IMR-90 (cell line): Measurements from ENCODE around the gene RB1. TPM values are rescaled to one million over a fixed set of nuclear protein-coding genes. Genes with fewer than 3 reads are reported as not detected.

Experiments
- ATAC-seq: fragments of 200-7000 bp; cut with Tn5 transposase; 2 replicates; pipeline ENCODE4 v1.9.1; 2020; ENCODE audit warnings: low read depth, mild to moderate bottlenecking, moderate library complexity
- BruUV-seq: library from RNA; stranded (reverse); fragments of 400-500 nt; replicated peaks from 2 replicates; lab custom pipeline; 2021; lab: Mats Ljungman, UMichigan
- CTCF ChIA-PET: fragments of 300-600 bp; formaldehyde crosslinking; extraction: SDS; loops from one replicate; lab custom pipeline; 2021; ENCODE audit warnings: antibody characterized with exemption; lab: Yijun Ruan, JAX
- POLR2A ChIA-PET: fragments of 300-600 bp; sonication (Branson Sonifier 250); formaldehyde crosslinking; loops from one replicate; lab custom pipeline; 2022; ENCODE audit warnings: antibody characterized with exemption; ENCODE audit not compliant: unreplicated experiment; lab: Charles Lee
- DNase-seq: peaks from one replicate; pipeline ENCODE4 v3.0.0; 2013
- H2AFZ ChIP-seq: replicated peaks from 2 replicates; pipeline ENCODE3; 2013; ENCODE audit warnings: low read length, mild to moderate bottlenecking; ENCODE audit not compliant: poor library complexity
- H2AK5ac ChIP-seq: 2 replicates; pipeline ENCODE4 v1.6.1; 2013; ENCODE audit warnings: low read depth, low read length, inconsistent platforms
- H2AK9ac ChIP-seq: replicated peaks from 2 replicates; pipeline ENCODE3; 2013; ENCODE audit warnings: mild to moderate bottlenecking, low read depth, low read length, moderate library complexity; ENCODE audit not compliant: poor library complexity
- H2BK120ac ChIP-seq: 2 replicates; pipeline ENCODE4 v1.6.1; 2013; ENCODE audit warnings: low read depth, low read length, inconsistent platforms
- H2BK15ac ChIP-seq: 3 replicates; pipeline ENCODE4 v1.6.1; 2013; ENCODE audit warnings: low read depth, low read length, inconsistent platforms
- H2BK20ac ChIP-seq: 2 replicates; pipeline ENCODE4 v1.6.1; 2013; ENCODE audit warnings: low read depth, mild to moderate bottlenecking, inconsistent platforms, low read length, moderate library complexity
- H2BK5ac ChIP-seq: 2 replicates; pipeline ENCODE4 v1.6.1; 2013; ENCODE audit warnings: mild to moderate bottlenecking, low read depth, low read length, inconsistent platforms; ENCODE audit not compliant: poor library complexity, severe bottlenecking
- H3K14ac ChIP-seq: replicated peaks from 2 replicates; pipeline ENCODE4 v1.6.1; 2013; ENCODE audit warnings: low read depth, low read length, inconsistent platforms
- H3K18ac ChIP-seq: 2 replicates; pipeline ENCODE4 v1.6.1; 2013; ENCODE audit warnings: low read depth, low read length, control low read depth
- H3K23ac ChIP-seq: 2 replicates; pipeline ENCODE4 v1.6.1; 2013; ENCODE audit warnings: low read depth, low read length, inconsistent platforms
- H3K27ac ChIP-seq: 2 replicates; pipeline ENCODE4 v1.5.1; 2013; ENCODE audit warnings: mild to moderate bottlenecking, control low read depth, low read length; ENCODE audit not compliant: insufficient read depth
- H3K27me3 ChIP-seq: 2 replicates; pipeline ENCODE4 v1.6.1; 2013; ENCODE audit warnings: low read length; ENCODE audit not compliant: control insufficient read depth, insufficient read depth
- H3K36me3 ChIP-seq: 2 replicates; pipeline ENCODE4 v1.6.1; 2013; ENCODE audit warnings: low read length, mixed read lengths; ENCODE audit not compliant: control insufficient read depth, insufficient read depth
- H3K4ac ChIP-seq: 2 replicates; pipeline ENCODE4 v1.6.1; 2013; ENCODE audit warnings: low read depth, low read length, inconsistent platforms
- H3K4me1 ChIP-seq: 2 replicates; pipeline ENCODE4 v1.6.1; 2013; ENCODE audit warnings: low read length, mixed read lengths; ENCODE audit not compliant: control insufficient read depth, insufficient read depth
- H3K4me2 ChIP-seq: 2 replicates; pipeline ENCODE4 v1.6.1; 2013; ENCODE audit warnings: low read depth, mild to moderate bottlenecking, control low read depth, low read length, moderate library complexity
- H3K4me3 ChIP-seq: 2 replicates; pipeline ENCODE4 v1.5.1; 2013; ENCODE audit warnings: low read depth, mild to moderate bottlenecking, control low read depth, low read length, moderate library complexity; ENCODE audit not compliant: insufficient read depth
- H3K56ac ChIP-seq: 2 replicates; pipeline ENCODE4 v1.6.1; 2013; ENCODE audit warnings: low read length, inconsistent platforms; ENCODE audit not compliant: insufficient read depth; ENCODE audit errors: extremely low read depth
- H3K79me1 ChIP-seq, 2 experiments: 2 replicates each; pipeline ENCODE4 v1.6.1; 2013; ENCODE audit warnings: low read length in 2 of 2, inconsistent platforms in 1 of 2, low read depth in 1 of 2
- H3K9ac ChIP-seq: 2 replicates; pipeline ENCODE4 v1.6.1; 2013; ENCODE audit warnings: low read depth, low read length, control low read depth
- H3K9me1 ChIP-seq: 2 replicates; pipeline ENCODE4 v1.6.1; 2013; ENCODE audit warnings: low read length, inconsistent platforms; ENCODE audit not compliant: insufficient read depth
- H3K9me3 ChIP-seq: 2 replicates; pipeline ENCODE4 v1.6.1; 2013; ENCODE audit warnings: low read length; ENCODE audit not compliant: control insufficient read depth, insufficient read depth
- H4K20me1 ChIP-seq: 2 replicates; pipeline ENCODE4 v1.6.1; 2013; ENCODE audit warnings: low read length, inconsistent platforms; ENCODE audit not compliant: insufficient read depth
- H4K5ac ChIP-seq: 2 replicates; pipeline ENCODE4 v1.6.1; 2013; ENCODE audit warnings: mild to moderate bottlenecking, low read depth, low read length, control low read depth
- H4K8ac ChIP-seq, 2 experiments: 2 replicates each; pipeline ENCODE4 v1.6.1; 2013; ENCODE audit warnings: low read depth in 2 of 2, low read length in 2 of 2, control low read depth in 1 of 2, inconsistent platforms in 1 of 2
- H4K91ac ChIP-seq: 2 replicates; pipeline ENCODE4 v1.6.1; 2013; ENCODE audit warnings: low read depth, low read length, inconsistent platforms; ENCODE audit not compliant: insufficient read depth
- CEBPB ChIP-seq: IDR thresholded peaks from 2 replicates; pipeline ENCODE4 v1.6.1; 2012; ENCODE audit warnings: low read depth, low read length, improper control_type of control experiment
- ELK1 ChIP-seq: fragments of 150-350 bp; IDR thresholded peaks from 2 replicates; pipeline ENCODE4 v1.6.1; 2016; ENCODE audit warnings: low read depth, mild to moderate bottlenecking, low read length, moderate library complexity, borderline replicate concordance
- POLR2A ChIP-seq: IDR thresholded peaks from 2 replicates; pipeline ENCODE4 v1.6.1; 2012; ENCODE audit warnings: mild to moderate bottlenecking, low read depth, low read length
- RAD21 ChIP-seq: IDR thresholded peaks from 2 replicates; pipeline ENCODE4 v1.6.1; 2012; ENCODE audit warnings: low read length, improper control_type of control experiment
- RCOR1 ChIP-seq: IDR thresholded peaks from 2 replicates; pipeline ENCODE4 v1.6.1; 2012; ENCODE audit warnings: mild to moderate bottlenecking, low read length, improper control_type of control experiment; ENCODE audit not compliant: insufficient replicate concordance
- whole genome bisulfite sequencing, 2 experiments: methylation state at CpG; one replicate each; pipeline versions ENCODE4 v1.1.5 to v1.1.7; 2013; ENCODE audit warnings: missing lambda C conversion rate in 2 of 2; ENCODE audit not compliant: insufficient read length in 1 of 2; ENCODE audit errors: extremely low coverage in 2 of 2; 5-methylcytosine and 5-hydroxymethylcytosine counted together
- dilution Hi-C: fragments of 300-500 bp; cut with HindIII; formaldehyde crosslinking; loops from one replicate; pipeline ENCODE4 v1.14.3; 2018; ENCODE audit warnings: low sequenced_read_pairs; ENCODE audit not compliant: unreplicated experiment
- in situ Hi-C: fragments of 300-500 bp; cut with MboI; formaldehyde crosslinking; loops from 3 replicates; pipeline ENCODE4 v1.14.3; 2019; ENCODE audit warnings: low sequenced_read_pairs, inconsistent platforms, mixed read lengths
- intact Hi-C: fragments of 100-400 bp; cut with micrococcal nuclease; formaldehyde crosslinking; loops from 2 replicates; pipeline ENCODE4 v1.10.0; 2022
- polyA plus RNA-seq, 3 experiments: library from polyadenylated mRNA; depleted of rRNA; stranded (reverse); fragments of >200 nt; gene quantifications; 2 replicates each; pipeline ENCODE4 v1.2.3, GENCODE V29; 2012; ENCODE audit warnings: low replicate concordance in 1 of 3
- total RNA-seq: library from RNA; depleted of rRNA; stranded (reverse); fragments of >200 nt; gene quantifications from 2 replicates; pipeline ENCODE4 v1.2.3, GENCODE V29; 2012
- TF ChIP-seq, protein P1 (sequence below): fragments of 150-350 bp; IDR thresholded peaks from 2 replicates; pipeline ENCODE4 v1.6.1; 2017; ENCODE audit warnings: mild to moderate bottlenecking, antibody characterized with exemption, low read length, low read depth

Gene RB1
- total and polyA plus RNA-seq, 2 of the 4 experiments (the other 2 are of a cell fraction) = 11.4 to 15.4 TPM

DNA sequence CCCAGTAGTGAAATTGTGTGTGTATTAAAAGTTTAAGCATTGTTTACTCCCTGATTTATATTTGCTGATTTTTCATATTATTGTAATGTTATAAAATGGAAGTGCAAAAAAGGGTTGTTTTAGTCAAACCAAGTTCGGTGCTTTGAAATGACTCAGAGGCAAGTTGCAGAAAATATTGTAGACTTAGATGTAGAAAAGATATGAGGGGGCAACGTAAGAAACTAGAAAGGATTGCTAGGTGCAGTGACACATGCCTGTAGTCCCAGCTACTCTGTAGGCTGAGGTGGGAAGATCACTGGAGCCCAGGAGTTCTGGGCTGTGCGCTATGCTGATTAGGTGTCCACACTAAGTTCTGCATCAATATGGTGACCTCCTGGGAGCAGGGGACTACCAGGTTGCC lies 125.5 kb downstream of the RB1 start:
- peaks cover 3% of the 10 kb centered on the region for H3K36me3 ChIP-seq
- intact Hi-C loops (no loop called here), in situ Hi-C loops (no loop called here), dilution Hi-C loops (no loop called here)
- H2AK5ac ChIP-seq = no peak overlapping the region
- H3K4ac ChIP-seq = no peak overlapping the region
- peaks cover 3% of the 10 kb centered on the region; the same call in 1 of the 2 replicates for H3K9me3 ChIP-seq
- ChIA-PET POLR2A (no interaction called here), CTCF (no interaction called here)
- no peak overlapping the region for H3K56ac ChIP-seq
- no peaks in the 10 kb centered on the region for H4K20me1 ChIP-seq
- H2BK5ac ChIP-seq = no peak overlapping the region
- no peak overlapping the region for H4K8ac ChIP-seq
- no peaks in the 10 kb centered on the region for H3K27me3 ChIP-seq
- peaks cover 3% of the 10 kb centered on the region; the same call in 1 of the 2 replicates for H3K9me1 ChIP-seq
- no peak overlapping the region for H3K4me3 ChIP-seq
- no peak overlapping the region for H2AK9ac ChIP-seq
- H3K18ac ChIP-seq = no peak overlapping the region
- no peak overlapping the region for H2BK120ac ChIP-seq
- H3K27ac ChIP-seq = no peak overlapping the region
- no peak overlapping the region for H2BK20ac ChIP-seq
- H3K23ac ChIP-seq = no peak overlapping the region
- ATAC-seq = no peak
- no peak overlapping the region for H2AFZ ChIP-seq
- H3K79me1 ChIP-seq = peaks cover 4 to 9% of the 10 kb centered on the region in 2 experiments
- H3K9ac ChIP-seq = no peak overlapping the region
- H4K5ac ChIP-seq = no peak overlapping the region
- peaks cover 5% of the 10 kb centered on the region; the same call in 1 of the 2 replicates for H3K4me1 ChIP-seq
- TF ChIP-seq, protein P1, sequence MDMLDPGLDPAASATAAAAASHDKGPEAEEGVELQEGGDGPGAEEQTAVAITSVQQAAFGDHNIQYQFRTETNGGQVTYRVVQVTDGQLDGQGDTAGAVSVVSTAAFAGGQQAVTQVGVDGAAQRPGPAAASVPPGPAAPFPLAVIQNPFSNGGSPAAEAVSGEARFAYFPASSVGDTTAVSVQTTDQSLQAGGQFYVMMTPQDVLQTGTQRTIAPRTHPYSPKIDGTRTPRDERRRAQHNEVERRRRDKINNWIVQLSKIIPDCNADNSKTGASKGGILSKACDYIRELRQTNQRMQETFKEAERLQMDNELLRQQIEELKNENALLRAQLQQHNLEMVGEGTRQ = no peak
- TF ChIP-seq RAD21 = no peak
- no peak for TF ChIP-seq CEBPB
- no peak for TF ChIP-seq POLR2A
- no peak for TF ChIP-seq RCOR1
- no peak for TF ChIP-seq ELK1
- BruUV-seq = no TSS peak
- no peak overlapping the region for H3K4me2 ChIP-seq
- H2BK15ac ChIP-seq = no peak overlapping the region
- no peak overlapping the region for H4K91ac ChIP-seq
- no peak for DNase-seq
- WGBS, 2 experiments = 100% methylated on average over 1 of the region's 3 CpGs; no CpG with 5 or more reads in 1 of the 2 experiments
- H3K14ac ChIP-seq = no peak overlapping the region; the same call in 1 of the 2 replicates
